Thymus (tissue), 11 donors: ENCODE measurements around the gene CLC. TPM values are rescaled to one million over a fixed set of nuclear protein-coding genes. Genes with fewer than 3 reads are reported as not detected.

Experiments used
- DNase-seq, 9 donors: peaks; one replicate each; pipeline ENCODE4 v3.0.0-alpha.2; 2013; ENCODE audit warnings: low spot score in 9 of 9, low read depth in 6 of 9, missing footprints in 1 of 9
- H3K27ac ChIP-seq, 2 donors: one replicate each; pipeline ENCODE4 v1.5.1; 2013; ENCODE audit warnings: control low read depth in 1 of 2, low read depth in 1 of 2, low read length in 1 of 2, mild to moderate bottlenecking in 1 of 2, moderate library complexity in 1 of 2
- H3K27me3 ChIP-seq, 2 donors: one replicate each; pipeline ENCODE4 v1.5.1; 2013; ENCODE audit warnings: low read length in 1 of 2; ENCODE audit not compliant: control insufficient read depth in 2 of 2, insufficient read depth in 1 of 2
- H3K36me3 ChIP-seq, 2 donors: one replicate each; pipeline ENCODE4 v1.5.1; 2013; ENCODE audit warnings: low read length in 1 of 2, mild to moderate bottlenecking in 1 of 2, moderate library complexity in 1 of 2; ENCODE audit not compliant: control insufficient read depth in 2 of 2, insufficient read depth in 2 of 2
- H3K4me1 ChIP-seq, 2 donors: one replicate each; pipeline ENCODE4 v1.5.1; 2013; ENCODE audit warnings: low read length in 2 of 2; ENCODE audit not compliant: control insufficient read depth in 2 of 2, insufficient read depth in 2 of 2
- H3K4me3 ChIP-seq, 2 donors: one replicate each; pipeline ENCODE4 v1.5.1; 2013; ENCODE audit warnings: low read length in 2 of 2, control low read depth in 1 of 2, mild to moderate bottlenecking in 1 of 2
- H3K9me3 ChIP-seq, 2 donors: one replicate each; pipeline ENCODE4 v1.5.1; 2013; ENCODE audit warnings: low read length in 1 of 2, mild to moderate bottlenecking in 1 of 2; ENCODE audit not compliant: control insufficient read depth in 2 of 2, insufficient read depth in 1 of 2
- WGBS: extraction: QIAGEN DNeasy Blood & Tissue Kit; methylation state at CpG from one replicate; pipeline ENCODE4 v1.1.7; 2013; 5-methylcytosine and 5-hydroxymethylcytosine counted together
- polyA plus RNA-seq: library from polyadenylated mRNA; stranded (reverse); fragments of 200-250 nt; gene quantifications from one replicate; pipeline ENCODE4 v1.2.3, GENCODE V29; 2013
- total RNA-seq: library from RNA; stranded (reverse); fragments of 120-200 nt; gene quantifications from one replicate; pipeline ENCODE4 v1.2.4, GENCODE V29; 2013
- donor health status: healthy.

The CLC gene
- total and polyA plus RNA-seq, 2 donors, result 6.3 to 150 TPM

DNA sequence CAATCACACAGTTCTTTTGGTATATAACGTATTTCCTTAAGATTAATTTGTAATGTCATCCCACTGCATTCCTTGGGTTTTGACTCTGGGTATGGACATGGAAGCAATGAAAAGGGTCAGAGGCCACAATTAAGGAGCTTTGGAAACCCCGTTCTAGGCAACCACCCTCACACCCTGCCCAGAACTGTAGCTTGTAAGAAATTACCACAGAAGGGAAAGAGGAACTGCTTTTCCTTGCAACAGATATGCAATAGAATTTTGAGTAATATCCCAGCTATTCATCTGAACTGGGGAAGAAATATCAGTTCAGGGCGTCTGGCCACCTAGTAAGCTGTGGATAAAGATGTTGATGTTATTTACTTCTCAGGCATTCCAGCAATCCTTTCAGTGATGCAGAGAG is 985 bp upstream of the CLC start:
- Histone ChIP-seq H3K27me3 (peaks cover 0 to 2% of the 10 kb centered on the region in 2 donors), H3K9me3 (no peaks in the 10 kb centered on the region), H3K27ac (no peak overlapping the region), H3K4me1 (no peaks in the 10 kb centered on the region), H3K36me3 (no peaks in the 10 kb centered on the region), H3K4me3 (no peak overlapping the region)
- 39% methylated on average over 3 of the region's 3 CpGs for WGBS
- DNase-seq, result no peak

DNA sequence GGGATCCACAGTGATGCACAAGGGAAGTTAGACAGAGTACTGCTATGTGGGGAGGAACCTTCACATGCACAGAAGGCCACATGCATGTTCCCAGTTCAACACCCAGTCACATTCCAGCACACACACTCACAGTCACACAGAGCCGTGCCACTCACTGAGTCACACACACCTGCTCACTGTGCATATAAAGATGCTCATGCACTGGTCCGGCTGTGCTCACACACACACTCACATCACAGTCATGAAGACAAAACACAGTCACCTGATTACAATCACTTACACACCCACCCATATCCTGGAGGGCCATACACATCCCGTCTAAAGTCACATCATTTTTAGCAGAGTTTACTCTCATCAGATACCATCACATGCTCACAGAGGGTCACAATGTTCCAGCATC is 478 bp downstream of the CLC start:
- DNase-seq, result no peak
- no peaks in the 10 kb centered on the region for H3K9me3 ChIP-seq
- no peaks in the 10 kb centered on the region for H3K36me3 ChIP-seq
- no peaks in the 10 kb centered on the region for H3K4me1 ChIP-seq
- no peak overlapping the region for H3K27ac ChIP-seq
- WGBS, result 80% methylated on average over 3 of the region's 3 CpGs
- H3K27me3 ChIP-seq, result peaks cover 0 to 2% of the 10 kb centered on the region in 2 donors
- H3K4me3 ChIP-seq, result no peak overlapping the region

DNA sequence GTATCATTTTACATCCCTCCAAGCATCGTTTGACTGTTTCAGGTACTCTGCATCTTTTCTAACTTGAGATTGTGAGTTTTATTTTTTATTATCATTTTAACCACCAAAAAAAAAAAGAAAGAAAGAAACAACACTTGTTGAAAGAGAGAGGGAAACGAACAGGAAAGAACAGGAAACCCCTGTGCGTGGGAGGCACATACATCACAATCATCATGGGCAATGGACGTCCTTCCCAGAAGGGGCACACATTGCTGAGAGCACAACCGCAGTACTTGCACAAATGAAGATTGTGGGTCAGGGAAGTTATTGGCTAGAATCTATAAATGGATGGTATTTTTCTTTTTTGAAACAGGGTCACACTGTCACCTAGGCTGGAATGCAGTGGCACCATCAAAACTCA is 1.7 kb downstream of the CLC start:
- Histone ChIP-seq H3K27ac (no peak overlapping the region), H3K27me3 (peaks cover 0 to 2% of the 10 kb centered on the region in 2 donors), H3K4me1 (no peaks in the 10 kb centered on the region), H3K4me3 (no peak overlapping the region), H3K9me3 (no peaks in the 10 kb centered on the region), H3K36me3 (no peaks in the 10 kb centered on the region)
- DNase-seq, result no peak
- 59% methylated on average over 5 of the region's 5 CpGs for WGBS

DNA sequence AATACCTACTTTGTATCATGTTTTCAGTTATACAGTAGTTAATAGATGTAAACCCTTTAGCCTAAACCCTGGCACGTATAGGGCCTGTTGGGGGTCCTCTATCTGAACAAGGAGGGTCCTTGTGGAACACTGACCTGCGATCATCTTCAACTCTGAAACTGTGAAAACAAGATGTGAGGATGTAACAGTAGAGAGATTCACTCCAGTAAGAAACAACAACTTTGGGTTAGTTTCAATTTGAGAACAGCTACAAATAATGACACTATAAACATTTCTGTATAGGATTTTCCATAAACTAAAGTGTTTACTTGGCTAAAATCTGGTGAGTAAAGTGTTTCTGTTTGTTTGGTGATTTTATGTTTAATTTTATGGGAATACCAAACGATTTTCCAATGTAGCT is 2.1 kb downstream of the CLC start:
- H3K4me3 ChIP-seq, result no peak overlapping the region
- no peak overlapping the region for H3K27ac ChIP-seq
- 44% methylated on average over 3 of the region's 3 CpGs for WGBS
- H3K27me3 ChIP-seq, result peaks cover 0 to 2% of the 10 kb centered on the region in 2 donors
- H3K9me3 ChIP-seq, result no peaks in the 10 kb centered on the region
- no peak for DNase-seq
- no peaks in the 10 kb centered on the region for H3K36me3 ChIP-seq
- no peaks in the 10 kb centered on the region for H3K4me1 ChIP-seq

DNA sequence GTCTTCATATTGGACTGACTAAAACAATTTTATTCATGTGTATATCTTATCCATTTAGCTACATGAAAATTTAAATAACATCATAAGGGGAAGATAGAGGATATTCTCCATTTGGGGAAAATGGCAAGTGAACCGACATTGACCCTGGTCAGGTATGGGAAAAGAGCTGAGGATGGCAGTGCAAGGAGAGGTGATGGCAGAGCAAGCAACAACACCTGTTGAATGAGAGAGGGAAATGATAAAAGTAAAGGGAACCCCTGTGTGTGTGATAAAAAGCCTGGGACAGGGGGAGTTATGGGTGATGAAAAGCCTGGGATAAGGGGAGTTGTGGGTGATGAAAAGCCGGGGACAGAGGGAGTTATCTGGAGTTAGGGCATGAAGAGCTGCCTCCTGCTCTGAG is 4.0 kb downstream of the CLC start:
- no peaks in the 10 kb centered on the region for H3K4me1 ChIP-seq
- no peak overlapping the region for H3K27ac ChIP-seq
- no peaks in the 10 kb centered on the region for H3K9me3 ChIP-seq
- WGBS, result 94% methylated on average over 2 of the region's 2 CpGs
- DNase-seq, result no peak
- no peaks in the 10 kb centered on the region for H3K36me3 ChIP-seq
- no peak overlapping the region for H3K4me3 ChIP-seq
- H3K27me3 ChIP-seq, result peaks cover 2% of the 10 kb centered on the region in 2 donors

DNA sequence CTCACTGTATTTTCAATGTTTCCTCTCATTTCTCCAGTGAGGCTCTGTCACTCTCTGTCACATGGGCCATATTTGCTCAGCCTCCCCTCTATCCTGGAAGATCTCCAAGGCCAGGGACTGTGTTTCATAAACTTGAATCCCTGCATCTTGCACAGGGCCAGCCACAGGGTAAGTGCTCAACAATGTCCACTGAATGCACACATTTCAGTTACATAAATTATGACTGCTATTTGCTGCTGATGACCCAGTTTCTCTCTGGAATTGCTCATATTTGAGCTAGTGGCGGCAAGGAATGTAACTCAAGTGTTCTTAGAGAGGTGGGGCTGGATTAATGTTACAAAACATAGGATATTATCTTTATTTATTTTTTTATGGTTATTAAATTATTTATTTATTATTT is 6.1 kb downstream of the CLC start:
- H3K27me3 ChIP-seq, result peaks cover 0 to 2% of the 10 kb centered on the region in 2 donors
- no peaks in the 10 kb centered on the region for H3K36me3 ChIP-seq
- WGBS, result 95% methylated on average over 1 of the region's 1 CpG
- H3K4me3 ChIP-seq, result no peak overlapping the region
- H3K9me3 ChIP-seq, result no peaks in the 10 kb centered on the region
- H3K27ac ChIP-seq, result no peak overlapping the region
- DNase-seq, result no peak
- no peaks in the 10 kb centered on the region for H3K4me1 ChIP-seq

DNA sequence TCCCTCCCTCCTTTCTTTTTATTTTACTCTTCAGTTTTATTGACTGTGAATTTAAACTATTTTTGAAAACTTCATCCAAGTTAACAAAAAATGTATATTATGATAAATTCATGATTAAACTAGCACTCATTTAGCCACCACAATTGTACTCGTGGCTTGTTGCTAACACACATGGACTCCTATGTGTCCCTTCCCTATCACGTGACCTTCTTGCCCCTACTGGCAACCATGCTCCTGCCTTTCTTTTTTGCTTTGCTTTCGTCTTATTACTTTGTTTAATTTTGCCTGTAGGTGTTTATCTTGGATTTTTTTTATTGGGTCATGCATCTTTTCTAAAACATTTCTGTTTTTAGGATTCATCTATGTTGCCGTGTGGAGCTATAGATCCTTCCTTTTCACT is 8.2 kb downstream of the CLC start:
- Histone ChIP-seq H3K27me3 (peaks cover 0 to 2% of the 10 kb centered on the region in 2 donors), H3K9me3 (no peaks in the 10 kb centered on the region), H3K36me3 (no peaks in the 10 kb centered on the region), H3K4me3 (no peak overlapping the region), H3K4me1 (no peaks in the 10 kb centered on the region), H3K27ac (no peak overlapping the region)
- WGBS, result 66% methylated on average over 4 of the region's 4 CpGs
- DNase-seq, result no peak

DNA sequence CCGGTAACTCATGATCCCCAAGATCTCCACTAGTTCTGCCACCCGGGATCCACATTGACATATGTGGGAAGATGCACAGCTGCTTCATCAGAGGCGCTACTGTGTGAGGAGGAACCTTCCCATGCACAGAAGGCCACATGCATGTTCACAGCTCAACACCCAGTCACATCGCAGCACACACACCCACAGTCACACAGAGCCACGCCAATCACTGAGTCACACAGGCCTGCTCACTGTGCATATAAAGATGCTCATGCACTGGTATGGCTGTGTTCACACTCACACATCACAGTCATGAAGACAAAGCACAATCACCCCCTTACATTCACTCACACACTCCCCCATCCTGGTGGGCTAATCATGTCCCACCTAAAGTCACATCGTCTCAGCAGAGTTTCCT is 9.8 kb downstream of the CLC start:
- H3K9me3 ChIP-seq, result no peaks in the 10 kb centered on the region
- H3K27ac ChIP-seq, result no peak overlapping the region
- H3K4me3 ChIP-seq, result no peak overlapping the region
- peaks cover 0 to 2% of the 10 kb centered on the region in 2 donors for H3K27me3 ChIP-seq
- H3K4me1 ChIP-seq, result no peaks in the 10 kb centered on the region
- 93% methylated on average over 6 of the region's 6 CpGs for WGBS
- no peak for DNase-seq
- H3K36me3 ChIP-seq, result no peaks in the 10 kb centered on the region

DNA sequence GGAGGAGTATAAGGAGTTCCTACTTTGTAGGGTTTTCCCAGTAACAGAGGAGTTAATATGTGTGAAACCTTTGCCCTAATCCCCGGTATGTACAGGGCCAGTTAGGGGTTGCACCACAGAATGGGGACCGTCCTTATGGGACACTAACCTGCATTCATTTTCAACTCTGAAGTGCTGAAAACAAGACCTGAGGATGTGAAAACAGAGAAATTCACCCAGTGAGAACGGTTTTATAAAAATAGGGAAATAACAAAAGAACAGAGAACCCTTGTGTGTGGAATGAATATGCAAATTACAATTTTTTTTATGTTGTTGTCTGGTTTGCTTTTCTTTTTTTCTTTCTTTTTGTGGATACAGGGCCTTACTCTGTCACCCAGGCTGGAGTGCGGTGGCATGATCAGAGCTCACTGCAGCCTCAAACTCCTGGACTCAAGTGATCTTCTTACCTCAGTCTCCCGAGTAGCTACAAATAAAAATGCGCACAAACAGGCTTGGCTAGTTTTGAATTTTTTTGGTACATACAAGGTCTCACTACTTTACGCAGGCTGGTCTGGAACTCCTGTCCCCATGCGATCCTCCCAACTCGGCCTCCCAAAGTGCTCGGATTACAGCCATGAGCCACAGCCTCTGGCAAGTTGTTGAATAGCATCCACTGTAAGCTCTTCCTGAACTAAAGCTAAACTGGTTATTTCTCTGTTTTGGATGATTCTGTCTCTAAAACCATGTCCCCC is 10.6 kb downstream of the CLC start:
- Histone ChIP-seq H3K36me3 (no peaks in the 10 kb centered on the region), H3K27ac (no peak overlapping the region), H3K27me3 (peaks cover 0 to 2% of the 10 kb centered on the region in 2 donors), H3K4me1 (no peaks in the 10 kb centered on the region), H3K9me3 (no peaks in the 10 kb centered on the region), H3K4me3 (no peak overlapping the region)
- WGBS, result 82% methylated on average over 10 of the region's 10 CpGs
- no peak for DNase-seq
